Measurements from ENCODE around the gene SPTY2D1.

DNA sequence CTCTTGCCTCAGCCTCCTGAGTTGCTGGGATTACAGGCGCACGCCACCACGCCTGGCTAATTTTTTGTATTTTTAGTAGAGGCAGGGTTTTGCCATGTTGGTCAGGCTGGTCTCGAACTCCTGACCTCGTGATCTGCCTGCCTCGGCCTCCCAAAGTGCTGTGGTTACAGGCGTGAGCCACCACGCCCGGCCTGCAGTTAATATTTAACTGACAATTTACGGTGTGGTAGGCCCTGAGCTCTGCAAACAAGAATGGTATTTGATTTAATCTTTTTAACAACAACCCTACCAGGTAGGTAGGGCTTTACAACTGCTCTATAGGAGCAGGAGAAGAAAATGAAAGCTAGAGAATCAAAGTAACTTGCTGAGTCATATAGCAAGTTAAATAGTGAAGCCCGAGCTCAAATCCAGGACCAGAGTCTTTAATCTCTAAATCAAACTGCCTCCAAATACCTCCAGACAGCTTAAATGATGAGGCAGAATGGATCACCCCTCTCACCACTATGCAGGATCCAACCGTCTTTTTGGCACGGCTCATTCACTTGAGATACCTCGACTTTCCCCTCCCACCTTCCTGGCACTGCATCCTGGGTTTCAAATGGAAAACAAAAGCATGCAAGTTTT lies 55.1 kb downstream of the SPTY2D1 start:
- TF ChIP-seq, protein P1, sequence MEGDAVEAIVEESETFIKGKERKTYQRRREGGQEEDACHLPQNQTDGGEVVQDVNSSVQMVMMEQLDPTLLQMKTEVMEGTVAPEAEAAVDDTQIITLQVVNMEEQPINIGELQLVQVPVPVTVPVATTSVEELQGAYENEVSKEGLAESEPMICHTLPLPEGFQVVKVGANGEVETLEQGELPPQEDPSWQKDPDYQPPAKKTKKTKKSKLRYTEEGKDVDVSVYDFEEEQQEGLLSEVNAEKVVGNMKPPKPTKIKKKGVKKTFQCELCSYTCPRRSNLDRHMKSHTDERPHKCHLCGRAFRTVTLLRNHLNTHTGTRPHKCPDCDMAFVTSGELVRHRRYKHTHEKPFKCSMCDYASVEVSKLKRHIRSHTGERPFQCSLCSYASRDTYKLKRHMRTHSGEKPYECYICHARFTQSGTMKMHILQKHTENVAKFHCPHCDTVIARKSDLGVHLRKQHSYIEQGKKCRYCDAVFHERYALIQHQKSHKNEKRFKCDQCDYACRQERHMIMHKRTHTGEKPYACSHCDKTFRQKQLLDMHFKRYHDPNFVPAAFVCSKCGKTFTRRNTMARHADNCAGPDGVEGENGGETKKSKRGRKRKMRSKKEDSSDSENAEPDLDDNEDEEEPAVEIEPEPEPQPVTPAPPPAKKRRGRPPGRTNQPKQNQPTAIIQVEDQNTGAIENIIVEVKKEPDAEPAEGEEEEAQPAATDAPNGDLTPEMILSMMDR (conservative IDR thresholded peaks at IDR 0.05), result no peak
- TF ChIP-seq ZFX (IDR thresholded peaks at IDR 0.05), result no peak

Measured in C4-2B (cell line).